SU-DHL-6 (cell line): ENCODE data around the gene CIART.

Experiments
- H2AFZ ChIP-seq: fragments of 200-600 bp; sonication (generic); 2 replicates; pipeline ENCODE4 v1.6.1; 2014; ENCODE audit warnings: low read depth, mild to moderate bottlenecking, moderate library complexity, mixed read lengths, antibody characterized with exemption, low read length; ENCODE audit not compliant: severe bottlenecking
- H3F3A ChIP-seq: fragments of 200-600 bp; shearing (Covaris generic); 2 replicates; pipeline ENCODE4 v1.6.0; 2016; ENCODE audit warnings: antibody characterized with exemption, mild to moderate bottlenecking; ENCODE audit not compliant: insufficient read depth
- H3K27ac ChIP-seq: fragments of 200-600 bp; sonication (generic); 2 replicates; pipeline ENCODE4 v1.5.1; 2016; ENCODE audit warnings: low read depth, mild to moderate bottlenecking, low read length, moderate library complexity, mixed read lengths
- H3K27me3 ChIP-seq: fragments of 200-600 bp; sonication (generic), shearing (Covaris generic); 2 replicates; pipeline ENCODE4 v1.6.0; 2014; ENCODE audit warnings: mild to moderate bottlenecking, low read length
- H3K36me3 ChIP-seq: fragments of 200-600 bp; sonication (generic); 2 replicates; pipeline ENCODE4 v1.6.1; 2014; ENCODE audit warnings: mild to moderate bottlenecking, low read length, mixed read lengths
- H3K4me2 ChIP-seq: fragments of 300-600, 200-600 bp; shearing (Covaris generic), sonication (generic); 2 replicates; pipeline ENCODE4 v1.6.0; 2014; ENCODE audit warnings: low read length, low read depth, mild to moderate bottlenecking; ENCODE audit not compliant: poor library complexity, severe bottlenecking
- H3K4me3 ChIP-seq: fragments of 200-600 bp; sonication (generic); 2 replicates; pipeline ENCODE4 v1.5.1; 2014; ENCODE audit warnings: antibody characterized with exemption, low read length, mild to moderate bottlenecking, mixed read lengths; ENCODE audit not compliant: insufficient read depth, poor library complexity, severe bottlenecking
- H3K79me2 ChIP-seq: fragments of 200-600 bp; sonication (generic); 2 replicates; pipeline ENCODE4 v1.6.1; 2014; ENCODE audit warnings: mild to moderate bottlenecking, low read length, moderate library complexity; ENCODE audit not compliant: insufficient read depth
- H3K9ac ChIP-seq: fragments of 200-600 bp; sonication (generic); 2 replicates; pipeline ENCODE4 v1.7.0; 2014; ENCODE audit warnings: mild to moderate bottlenecking, low read length
- H3K9me2 ChIP-seq: fragments of 200-600 bp; sonication (generic); replicated peaks from 2 replicates; pipeline ENCODE4 v1.6.1; 2014; ENCODE audit warnings: low read length; ENCODE audit not compliant: insufficient read depth
- H3K9me3 ChIP-seq: fragments of 200-600 bp; sonication (generic); 2 replicates; pipeline ENCODE4 v1.6.1; 2014; ENCODE audit warnings: low read length, mixed read lengths; ENCODE audit not compliant: insufficient read depth
- H4K20me1 ChIP-seq: fragments of 200-600 bp; sonication (generic); 2 replicates; pipeline ENCODE4 v1.6.1; 2014; ENCODE audit warnings: low read depth, mild to moderate bottlenecking, antibody characterized with exemption, low read length, moderate library complexity, mixed read lengths
- EZH2phosphoT487 ChIP-seq: fragments of 200-600 bp; sonication (generic), shearing (Covaris generic); conservative IDR thresholded peaks from 2 replicates; pipeline ENCODE4 v1.6.1; 2018; ENCODE audit warnings: mild to moderate bottlenecking, antibody characterized with exemption, low read length, moderate library complexity, mixed read lengths
- TF ChIP-seq, protein P1 (sequence below): fragments of 200-600 bp; sonication (generic); IDR thresholded peaks from one replicate; pipeline ENCODE4 v1.5.1; 2017; ENCODE audit warnings: antibody characterized with exemption, mild to moderate bottlenecking, low read length, moderate library complexity; ENCODE audit not compliant: insufficient read depth, poor library complexity, severe bottlenecking

Gene CIART

GRCh38 chr1:150243003-150243402 is 39.4 kb upstream of the CIART start:
- Histone ChIP-seq H3K9me3 (no peaks in the 10 kb centered on the region), H3K4me2 (no peak overlapping the region), H3K9ac (no peak overlapping the region), H4K20me1 (no peaks in the 10 kb centered on the region), H3K27me3 (no peaks in the 10 kb centered on the region), H3K79me2 (no peaks in the 10 kb centered on the region), H3K27ac (no peak overlapping the region), H3F3A (no peaks in the 10 kb centered on the region), H2AFZ (no peak overlapping the region), H3K9me2 (no peaks in the 10 kb centered on the region), H3K36me3 (no peaks in the 10 kb centered on the region), H3K4me3 (no peak overlapping the region)
- TF ChIP-seq, protein P1, sequence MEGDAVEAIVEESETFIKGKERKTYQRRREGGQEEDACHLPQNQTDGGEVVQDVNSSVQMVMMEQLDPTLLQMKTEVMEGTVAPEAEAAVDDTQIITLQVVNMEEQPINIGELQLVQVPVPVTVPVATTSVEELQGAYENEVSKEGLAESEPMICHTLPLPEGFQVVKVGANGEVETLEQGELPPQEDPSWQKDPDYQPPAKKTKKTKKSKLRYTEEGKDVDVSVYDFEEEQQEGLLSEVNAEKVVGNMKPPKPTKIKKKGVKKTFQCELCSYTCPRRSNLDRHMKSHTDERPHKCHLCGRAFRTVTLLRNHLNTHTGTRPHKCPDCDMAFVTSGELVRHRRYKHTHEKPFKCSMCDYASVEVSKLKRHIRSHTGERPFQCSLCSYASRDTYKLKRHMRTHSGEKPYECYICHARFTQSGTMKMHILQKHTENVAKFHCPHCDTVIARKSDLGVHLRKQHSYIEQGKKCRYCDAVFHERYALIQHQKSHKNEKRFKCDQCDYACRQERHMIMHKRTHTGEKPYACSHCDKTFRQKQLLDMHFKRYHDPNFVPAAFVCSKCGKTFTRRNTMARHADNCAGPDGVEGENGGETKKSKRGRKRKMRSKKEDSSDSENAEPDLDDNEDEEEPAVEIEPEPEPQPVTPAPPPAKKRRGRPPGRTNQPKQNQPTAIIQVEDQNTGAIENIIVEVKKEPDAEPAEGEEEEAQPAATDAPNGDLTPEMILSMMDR: no peak
- no peak for TF ChIP-seq EZH2phosphoT487

DNA sequence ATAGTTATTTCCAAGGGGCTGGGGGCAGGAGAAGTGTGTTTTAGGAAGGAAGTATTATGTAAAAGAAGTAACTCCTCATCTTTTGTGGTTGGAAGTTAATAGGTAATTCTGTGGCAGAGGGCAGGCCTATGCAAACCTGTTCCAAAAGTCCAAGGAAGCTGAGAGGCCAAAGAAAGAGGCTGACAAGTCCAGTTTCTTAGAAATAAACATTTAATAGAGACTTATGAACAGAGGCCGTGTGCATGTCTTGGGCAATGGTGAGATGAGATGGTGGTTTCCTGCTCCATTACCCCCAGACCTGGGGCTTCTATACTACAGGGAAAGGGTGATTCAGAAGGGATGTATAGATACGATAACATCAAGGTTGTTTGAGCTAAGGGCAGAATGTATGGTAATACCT is 32.4 kb upstream of the CIART start:
- Histone ChIP-seq H3K9me3 (no peaks in the 10 kb centered on the region), H3K36me3 (no peaks in the 10 kb centered on the region), H3K27ac (no peak overlapping the region), H3K9me2 (no peaks in the 10 kb centered on the region), H4K20me1 (no peaks in the 10 kb centered on the region), H3K9ac (no peak overlapping the region), H3F3A (no peaks in the 10 kb centered on the region), H3K79me2 (no peaks in the 10 kb centered on the region), H3K4me3 (no peak overlapping the region), H3K4me2 (no peak overlapping the region), H2AFZ (no peak overlapping the region), H3K27me3 (no peaks in the 10 kb centered on the region)
- TF ChIP-seq, protein P1: no peak
- no peak for TF ChIP-seq EZH2phosphoT487

DNA sequence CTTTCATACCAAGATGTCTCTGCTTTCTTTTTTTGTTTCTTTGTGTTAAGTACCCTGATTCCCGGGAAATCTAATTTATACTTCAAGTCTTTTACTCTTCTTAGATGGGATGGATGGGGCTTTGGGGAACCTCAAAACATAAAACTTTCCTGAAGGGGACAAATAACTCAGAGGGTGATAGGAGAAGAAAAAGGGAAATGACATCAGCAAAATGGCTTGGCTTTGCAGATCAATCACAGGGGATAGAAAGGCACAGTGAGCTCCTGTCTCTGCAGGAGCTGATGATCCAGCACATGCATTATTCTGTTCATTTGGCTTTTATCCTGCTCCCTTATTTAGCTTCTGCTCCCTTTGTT is 26.2 kb upstream of the CIART start:
- Histone ChIP-seq H3K36me3 (no peaks in the 10 kb centered on the region), H3K9me3 (no peaks in the 10 kb centered on the region), H2AFZ (no peak overlapping the region), H4K20me1 (no peaks in the 10 kb centered on the region), H3K9ac (no peak overlapping the region), H3F3A (no peaks in the 10 kb centered on the region), H3K79me2 (no peaks in the 10 kb centered on the region), H3K4me2 (peak overlapping the region; percentile 50), H3K9me2 (no peaks in the 10 kb centered on the region), H3K27me3 (no peaks in the 10 kb centered on the region), H3K27ac (no peak overlapping the region), H3K4me3 (no peak overlapping the region)
- TF ChIP-seq, protein P1: no peak
- TF ChIP-seq EZH2phosphoT487: no peak
